ENCODE data around the gene LMNTD2. TPM values are rescaled to one million over a fixed set of nuclear protein-coding genes. Genes with fewer than 3 reads are reported as not detected.

Gene LMNTD2
- total and polyA plus RNA-seq, 2 of the 13 experiments (the other 11 are each of a cell fraction or from before 2014, with no cell fraction given): 1.1 to 3.1 TPM

DNA sequence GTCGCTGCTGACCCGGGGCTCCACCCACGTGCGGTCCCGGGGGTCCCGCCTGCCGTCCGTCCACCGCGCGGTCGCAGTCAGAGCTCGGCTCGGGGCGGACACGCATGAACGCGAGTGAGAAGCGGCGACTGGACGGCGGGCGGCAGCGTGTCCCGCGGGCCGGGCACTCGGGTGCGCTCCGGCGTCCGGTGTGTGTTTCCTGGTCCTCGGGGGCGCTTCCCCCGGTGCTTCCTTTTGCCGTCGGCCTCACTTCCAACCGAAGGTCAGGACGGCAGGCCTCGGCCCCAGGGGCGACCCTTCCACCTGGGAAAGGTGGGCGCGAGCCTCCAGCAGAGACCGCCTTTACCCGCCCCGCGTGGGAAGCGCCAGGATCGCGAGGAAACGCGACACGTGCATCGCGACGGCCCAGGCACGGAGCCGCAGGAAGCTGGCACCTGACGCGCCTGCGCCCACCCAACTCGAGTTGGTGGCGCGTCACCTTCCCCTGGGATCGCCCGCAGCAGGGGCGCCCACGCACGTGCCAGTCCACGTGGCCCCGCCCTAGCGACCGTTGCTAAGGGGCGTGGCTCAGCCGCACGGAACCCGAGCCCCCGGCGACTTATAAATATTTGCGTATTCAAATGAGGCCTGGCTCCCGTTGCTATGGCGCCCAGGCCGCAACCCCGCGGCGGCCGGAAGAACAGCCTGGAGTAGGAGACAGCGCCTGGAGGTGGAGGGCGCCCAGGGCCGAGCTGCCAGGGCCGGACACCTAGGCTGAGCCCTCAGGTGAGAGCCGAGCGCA, 23.5 kb downstream of the LMNTD2 start, which contains the start of gene LRRC56 (continued):
- TF ChIP-seq RBM22 (optimal IDR thresholded peaks at IDR 0.05; ENCODE audit: low read length) (peak; percentile 99), SCMH1 (CRISPR knock-in tag; IDR thresholded peaks at IDR 0.05; ENCODE audit: borderline replicate concordance) (no peak), ARNT (IDR thresholded peaks at IDR 0.05) (no peak), JARID2 (CRISPR knock-in tag; IDR thresholded peaks at IDR 0.05; ENCODE audit: insufficient replicate concordance) (peak; percentile 21), ZMYM2 (CRISPR knock-in tag; IDR thresholded peaks at IDR 0.05) (no peak), AHR (CRISPR knock-in tag; IDR thresholded peaks at IDR 0.05) (no peak), ZZZ3 (CRISPR knock-in tag; IDR thresholded peaks at IDR 0.05; ENCODE audit: borderline replicate concordance) (no peak), REXO4 (CRISPR knock-in tag; IDR thresholded peaks at IDR 0.05; ENCODE audit: borderline replicate concordance) (no peak)
- TF ChIP-seq, protein P1, sequence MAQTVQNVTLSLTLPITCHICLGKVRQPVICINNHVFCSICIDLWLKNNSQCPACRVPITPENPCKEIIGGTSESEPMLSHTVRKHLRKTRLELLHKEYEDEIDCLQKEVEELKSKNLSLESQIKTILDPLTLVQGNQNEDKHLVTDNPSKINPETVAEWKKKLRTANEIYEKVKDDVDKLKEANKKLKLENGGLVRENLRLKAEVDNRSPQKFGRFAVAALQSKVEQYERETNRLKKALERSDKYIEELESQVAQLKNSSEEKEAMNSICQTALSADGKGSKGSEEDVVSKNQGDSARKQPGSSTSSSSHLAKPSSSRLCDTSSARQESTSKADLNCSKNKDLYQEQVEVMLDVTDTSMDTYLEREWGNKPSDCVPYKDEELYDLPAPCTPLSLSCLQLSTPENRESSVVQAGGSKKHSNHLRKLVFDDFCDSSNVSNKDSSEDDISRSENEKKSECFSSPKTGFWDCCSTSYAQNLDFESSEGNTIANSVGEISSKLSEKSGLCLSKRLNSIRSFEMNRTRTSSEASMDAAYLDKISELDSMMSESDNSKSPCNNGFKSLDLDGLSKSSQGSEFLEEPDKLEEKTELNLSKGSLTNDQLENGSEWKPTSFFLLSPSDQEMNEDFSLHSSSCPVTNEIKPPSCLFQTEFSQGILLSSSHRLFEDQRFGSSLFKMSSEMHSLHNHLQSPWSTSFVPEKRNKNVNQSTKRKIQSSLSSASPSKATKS (CRISPR knock-in tag; IDR thresholded peaks at IDR 0.05): no peak
- TF ChIP-seq, protein P2, sequence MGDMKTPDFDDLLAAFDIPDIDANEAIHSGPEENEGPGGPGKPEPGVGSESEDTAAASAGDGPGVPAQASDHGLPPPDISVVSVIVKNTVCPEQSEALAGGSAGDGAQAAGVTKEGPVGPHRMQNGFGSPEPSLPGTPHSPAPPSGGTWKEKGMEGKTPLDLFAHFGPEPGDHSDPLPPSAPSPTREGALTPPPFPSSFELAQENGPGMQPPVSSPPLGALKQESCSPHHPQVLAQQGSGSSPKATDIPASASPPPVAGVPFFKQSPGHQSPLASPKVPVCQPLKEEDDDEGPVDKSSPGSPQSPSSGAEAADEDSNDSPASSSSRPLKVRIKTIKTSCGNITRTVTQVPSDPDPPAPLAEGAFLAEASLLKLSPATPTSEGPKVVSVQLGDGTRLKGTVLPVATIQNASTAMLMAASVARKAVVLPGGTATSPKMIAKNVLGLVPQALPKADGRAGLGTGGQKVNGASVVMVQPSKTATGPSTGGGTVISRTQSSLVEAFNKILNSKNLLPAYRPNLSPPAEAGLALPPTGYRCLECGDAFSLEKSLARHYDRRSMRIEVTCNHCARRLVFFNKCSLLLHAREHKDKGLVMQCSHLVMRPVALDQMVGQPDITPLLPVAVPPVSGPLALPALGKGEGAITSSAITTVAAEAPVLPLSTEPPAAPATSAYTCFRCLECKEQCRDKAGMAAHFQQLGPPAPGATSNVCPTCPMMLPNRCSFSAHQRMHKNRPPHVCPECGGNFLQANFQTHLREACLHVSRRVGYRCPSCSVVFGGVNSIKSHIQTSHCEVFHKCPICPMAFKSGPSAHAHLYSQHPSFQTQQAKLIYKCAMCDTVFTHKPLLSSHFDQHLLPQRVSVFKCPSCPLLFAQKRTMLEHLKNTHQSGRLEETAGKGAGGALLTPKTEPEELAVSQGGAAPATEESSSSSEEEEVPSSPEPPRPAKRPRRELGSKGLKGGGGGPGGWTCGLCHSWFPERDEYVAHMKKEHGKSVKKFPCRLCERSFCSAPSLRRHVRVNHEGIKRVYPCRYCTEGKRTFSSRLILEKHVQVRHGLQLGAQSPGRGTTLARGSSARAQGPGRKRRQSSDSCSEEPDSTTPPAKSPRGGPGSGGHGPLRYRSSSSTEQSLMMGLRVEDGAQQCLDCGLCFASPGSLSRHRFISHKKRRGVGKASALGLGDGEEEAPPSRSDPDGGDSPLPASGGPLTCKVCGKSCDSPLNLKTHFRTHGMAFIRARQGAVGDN (CRISPR knock-in tag; IDR thresholded peaks at IDR 0.05): peak; percentile 38
- TF ChIP-seq, protein P3, sequence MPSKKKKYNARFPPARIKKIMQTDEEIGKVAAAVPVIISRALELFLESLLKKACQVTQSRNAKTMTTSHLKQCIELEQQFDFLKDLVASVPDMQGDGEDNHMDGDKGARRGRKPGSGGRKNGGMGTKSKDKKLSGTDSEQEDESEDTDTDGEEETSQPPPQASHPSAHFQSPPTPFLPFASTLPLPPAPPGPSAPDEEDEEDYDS (CRISPR knock-in tag; IDR thresholded peaks at IDR 0.05): peak; percentile 50; the same call in 1 of the 2 replicates
- TF ChIP-seq, protein P4, sequence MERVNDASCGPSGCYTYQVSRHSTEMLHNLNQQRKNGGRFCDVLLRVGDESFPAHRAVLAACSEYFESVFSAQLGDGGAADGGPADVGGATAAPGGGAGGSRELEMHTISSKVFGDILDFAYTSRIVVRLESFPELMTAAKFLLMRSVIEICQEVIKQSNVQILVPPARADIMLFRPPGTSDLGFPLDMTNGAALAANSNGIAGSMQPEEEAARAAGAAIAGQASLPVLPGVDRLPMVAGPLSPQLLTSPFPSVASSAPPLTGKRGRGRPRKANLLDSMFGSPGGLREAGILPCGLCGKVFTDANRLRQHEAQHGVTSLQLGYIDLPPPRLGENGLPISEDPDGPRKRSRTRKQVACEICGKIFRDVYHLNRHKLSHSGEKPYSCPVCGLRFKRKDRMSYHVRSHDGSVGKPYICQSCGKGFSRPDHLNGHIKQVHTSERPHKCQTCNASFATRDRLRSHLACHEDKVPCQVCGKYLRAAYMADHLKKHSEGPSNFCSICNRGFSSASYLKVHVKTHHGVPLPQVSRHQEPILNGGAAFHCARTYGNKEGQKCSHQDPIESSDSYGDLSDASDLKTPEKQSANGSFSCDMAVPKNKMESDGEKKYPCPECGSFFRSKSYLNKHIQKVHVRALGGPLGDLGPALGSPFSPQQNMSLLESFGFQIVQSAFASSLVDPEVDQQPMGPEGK (CRISPR knock-in tag; IDR thresholded peaks at IDR 0.05): peak; percentile 54
- TF ChIP-seq, protein P5, sequence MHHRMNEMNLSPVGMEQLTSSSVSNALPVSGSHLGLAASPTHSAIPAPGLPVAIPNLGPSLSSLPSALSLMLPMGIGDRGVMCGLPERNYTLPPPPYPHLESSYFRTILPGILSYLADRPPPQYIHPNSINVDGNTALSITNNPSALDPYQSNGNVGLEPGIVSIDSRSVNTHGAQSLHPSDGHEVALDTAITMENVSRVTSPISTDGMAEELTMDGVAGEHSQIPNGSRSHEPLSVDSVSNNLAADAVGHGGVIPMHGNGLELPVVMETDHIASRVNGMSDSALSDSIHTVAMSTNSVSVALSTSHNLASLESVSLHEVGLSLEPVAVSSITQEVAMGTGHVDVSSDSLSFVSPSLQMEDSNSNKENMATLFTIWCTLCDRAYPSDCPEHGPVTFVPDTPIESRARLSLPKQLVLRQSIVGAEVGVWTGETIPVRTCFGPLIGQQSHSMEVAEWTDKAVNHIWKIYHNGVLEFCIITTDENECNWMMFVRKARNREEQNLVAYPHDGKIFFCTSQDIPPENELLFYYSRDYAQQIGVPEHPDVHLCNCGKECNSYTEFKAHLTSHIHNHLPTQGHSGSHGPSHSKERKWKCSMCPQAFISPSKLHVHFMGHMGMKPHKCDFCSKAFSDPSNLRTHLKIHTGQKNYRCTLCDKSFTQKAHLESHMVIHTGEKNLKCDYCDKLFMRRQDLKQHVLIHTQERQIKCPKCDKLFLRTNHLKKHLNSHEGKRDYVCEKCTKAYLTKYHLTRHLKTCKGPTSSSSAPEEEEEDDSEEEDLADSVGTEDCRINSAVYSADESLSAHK (CRISPR knock-in tag; IDR thresholded peaks at IDR 0.05; ENCODE audit: borderline replicate concordance): no peak
- TF ChIP-seq, protein P6, sequence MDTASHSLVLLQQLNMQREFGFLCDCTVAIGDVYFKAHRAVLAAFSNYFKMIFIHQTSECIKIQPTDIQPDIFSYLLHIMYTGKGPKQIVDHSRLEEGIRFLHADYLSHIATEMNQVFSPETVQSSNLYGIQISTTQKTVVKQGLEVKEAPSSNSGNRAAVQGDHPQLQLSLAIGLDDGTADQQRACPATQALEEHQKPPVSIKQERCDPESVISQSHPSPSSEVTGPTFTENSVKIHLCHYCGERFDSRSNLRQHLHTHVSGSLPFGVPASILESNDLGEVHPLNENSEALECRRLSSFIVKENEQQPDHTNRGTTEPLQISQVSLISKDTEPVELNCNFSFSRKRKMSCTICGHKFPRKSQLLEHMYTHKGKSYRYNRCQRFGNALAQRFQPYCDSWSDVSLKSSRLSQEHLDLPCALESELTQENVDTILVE (CRISPR knock-in tag; IDR thresholded peaks at IDR 0.05): 0 out of 2 replicates have a peak, but pooled peaks have one; percentile 48

Measured in HepG2 (cell line).